Measurements from ENCODE around the gene EMP1.
"Not testable (repeated sequence)": the region's sequence is repeated elsewhere in the genome, so short reads cannot be mapped to it uniquely, and the experiment has no call there.

The EMP1 gene

DNA sequence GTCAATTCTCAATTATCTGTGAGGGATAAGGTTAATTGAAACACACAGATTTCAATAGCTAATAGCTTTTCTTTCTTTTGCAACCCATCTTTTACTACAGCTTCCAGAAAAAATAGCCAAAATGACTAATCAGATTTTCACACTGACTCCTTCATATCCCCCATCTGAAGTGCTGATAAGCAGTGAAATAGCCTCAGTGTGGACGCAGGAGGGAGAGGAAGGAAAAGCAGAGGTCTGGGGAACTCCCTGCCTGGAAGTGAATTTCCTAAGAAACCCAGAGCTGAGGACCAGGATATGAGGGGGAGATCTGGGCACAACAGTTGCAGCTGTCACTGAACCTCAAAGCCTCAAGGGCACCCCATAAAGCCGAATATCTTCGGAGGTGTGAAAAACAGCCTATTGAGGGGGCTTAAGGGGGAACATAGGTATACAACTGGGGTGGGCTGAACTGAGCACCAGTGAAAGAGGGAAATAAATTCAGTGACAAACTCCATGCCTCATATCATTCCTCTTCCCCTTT is 60.9 kb downstream of the EMP1 start:
- DNase-seq: no peak

DNA sequence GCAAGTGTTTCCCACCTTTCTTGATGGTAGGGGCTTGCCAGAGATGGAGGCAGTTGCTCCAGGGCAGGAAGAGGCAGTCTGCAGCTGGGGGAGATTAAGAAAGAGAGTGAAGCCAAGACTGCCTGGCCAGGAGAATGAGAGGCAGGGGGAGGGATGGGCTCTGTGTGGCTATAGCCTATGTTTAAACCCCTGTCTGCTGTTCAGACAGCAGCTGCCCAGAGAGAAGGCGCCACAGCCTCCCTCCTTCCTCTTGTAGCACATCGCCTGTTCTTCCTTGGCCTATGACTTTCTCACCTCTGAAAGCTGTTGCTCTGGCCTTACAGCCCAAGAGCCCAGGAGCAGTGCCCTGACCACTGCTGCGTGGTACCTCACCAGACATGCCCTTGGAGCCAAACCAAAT is 61.7 kb downstream of the EMP1 start:
- no peak for DNase-seq

DNA sequence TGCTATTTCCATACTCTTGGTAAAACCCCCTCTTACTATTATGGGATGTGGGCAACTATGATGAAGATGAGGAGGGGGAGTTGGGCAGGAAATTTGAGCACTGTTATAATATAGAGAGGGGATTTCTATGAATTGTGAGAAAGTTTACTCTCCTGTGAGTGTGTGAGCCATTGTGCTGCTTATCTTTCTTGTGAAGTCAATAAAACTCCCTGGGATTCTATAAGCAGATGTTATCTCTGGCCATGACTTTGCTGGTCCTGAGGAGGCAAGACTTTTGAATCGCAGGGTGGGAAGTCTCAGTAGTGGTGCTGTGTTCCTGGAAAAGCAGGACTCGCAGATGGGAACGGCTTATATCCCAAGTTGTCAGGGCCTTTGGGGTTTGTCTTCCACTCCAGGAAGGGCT is 62.2 kb downstream of the EMP1 start:
- DNase-seq: no peak

DNA sequence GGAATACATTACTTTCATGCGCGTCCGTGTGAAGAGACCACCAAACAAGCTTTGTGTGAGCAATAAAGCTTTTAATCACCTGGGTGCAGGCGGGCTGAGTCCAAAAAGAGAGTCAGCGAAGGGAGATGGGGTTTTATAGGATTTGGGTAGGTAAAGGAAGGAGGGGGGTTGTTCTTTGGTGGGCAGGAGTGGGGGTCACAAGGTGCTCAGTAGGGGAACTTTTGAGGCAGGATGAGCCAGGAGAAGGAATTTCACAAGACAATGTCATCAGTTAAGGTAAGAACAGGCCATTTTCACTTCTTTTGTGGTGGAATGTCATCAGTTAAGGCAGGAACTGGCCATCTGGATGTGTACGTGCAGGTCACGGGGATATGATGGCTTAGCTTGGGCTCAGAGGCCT is 63.1 kb downstream of the EMP1 start:
- DNase-seq: not testable (repeated sequence)

DNA sequence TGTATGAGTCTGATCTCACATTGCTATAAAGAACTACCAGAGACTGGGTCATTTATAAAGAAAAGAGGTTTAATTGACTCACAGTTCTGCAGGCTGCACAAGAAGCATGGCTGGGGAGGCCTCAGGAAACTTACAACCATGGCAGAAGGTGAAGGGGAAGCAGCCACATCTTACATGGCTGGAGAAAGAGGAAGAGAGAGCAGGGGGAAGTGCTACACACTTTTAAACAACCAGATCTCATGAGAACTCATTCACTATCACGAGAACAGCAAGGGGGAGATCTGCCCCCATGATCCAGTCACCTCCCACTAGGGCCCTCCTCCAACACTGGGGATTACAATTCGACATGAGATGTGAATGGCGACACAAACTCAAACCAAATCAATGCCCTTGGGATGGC is 71.3 kb downstream of the EMP1 start:
- DNase-seq: not testable (repeated sequence)

DNA sequence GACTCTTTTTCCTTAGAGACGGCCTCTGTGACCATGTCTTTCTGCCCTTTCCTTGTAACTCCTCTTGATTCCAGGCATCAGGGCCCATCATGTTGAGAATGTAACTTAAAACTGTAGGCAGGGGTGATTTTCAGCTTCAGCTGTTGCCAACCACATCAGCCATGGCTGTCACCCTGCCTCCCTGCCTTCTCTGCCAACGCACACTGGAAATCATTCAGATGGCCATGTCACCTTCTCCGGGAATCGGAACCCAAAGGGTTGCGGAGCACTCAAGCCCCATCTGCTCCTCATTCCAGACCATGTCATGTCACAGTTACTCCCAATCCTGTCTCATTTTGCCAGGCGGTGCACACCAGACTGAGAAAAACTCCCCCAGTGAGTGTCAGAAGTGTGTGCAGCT is 72.1 kb downstream of the EMP1 start:
- DNase-seq: no peak

All from right kidney (tissue), 1 donor.